Regular cardiac myocyte (primary cell): ENCODE data around the gene ZNF280C. TPM values are rescaled to one million over a fixed set of nuclear protein-coding genes. Genes with fewer than 3 reads are reported as not detected.

Experiments
- total RNA-seq: library from RNA; depleted of rRNA; stranded (reverse); fragments of >200 nt; gene quantifications from 2 replicates; pipeline ENCODE4 v1.2.3, GENCODE V29; 2014

The ZNF280C gene, protein sequence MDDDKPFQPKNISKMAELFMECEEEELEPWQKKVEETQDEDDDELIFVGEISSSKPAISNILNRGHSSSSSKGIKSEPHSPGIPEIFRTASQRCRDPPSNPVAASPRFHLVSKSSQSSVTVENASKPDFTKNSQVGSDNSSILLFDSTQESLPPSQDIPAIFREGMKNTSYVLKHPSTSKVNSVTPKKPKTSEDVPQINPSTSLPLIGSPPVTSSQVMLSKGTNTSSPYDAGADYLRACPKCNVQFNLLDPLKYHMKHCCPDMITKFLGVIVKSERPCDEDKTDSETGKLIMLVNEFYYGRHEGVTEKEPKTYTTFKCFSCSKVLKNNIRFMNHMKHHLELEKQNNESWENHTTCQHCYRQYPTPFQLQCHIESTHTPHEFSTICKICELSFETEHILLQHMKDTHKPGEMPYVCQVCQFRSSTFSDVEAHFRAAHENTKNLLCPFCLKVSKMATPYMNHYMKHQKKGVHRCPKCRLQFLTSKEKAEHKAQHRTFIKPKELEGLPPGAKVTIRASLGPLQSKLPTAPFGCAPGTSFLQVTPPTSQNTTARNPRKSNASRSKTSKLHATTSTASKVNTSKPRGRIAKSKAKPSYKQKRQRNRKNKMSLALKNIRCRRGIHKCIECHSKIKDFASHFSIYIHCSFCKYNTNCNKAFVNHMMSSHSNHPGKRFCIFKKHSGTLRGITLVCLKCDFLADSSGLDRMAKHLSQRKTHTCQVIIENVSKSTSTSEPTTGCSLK
- 1.7 and 2.9 TPM in 2 replicates for total RNA-seq

DNA sequence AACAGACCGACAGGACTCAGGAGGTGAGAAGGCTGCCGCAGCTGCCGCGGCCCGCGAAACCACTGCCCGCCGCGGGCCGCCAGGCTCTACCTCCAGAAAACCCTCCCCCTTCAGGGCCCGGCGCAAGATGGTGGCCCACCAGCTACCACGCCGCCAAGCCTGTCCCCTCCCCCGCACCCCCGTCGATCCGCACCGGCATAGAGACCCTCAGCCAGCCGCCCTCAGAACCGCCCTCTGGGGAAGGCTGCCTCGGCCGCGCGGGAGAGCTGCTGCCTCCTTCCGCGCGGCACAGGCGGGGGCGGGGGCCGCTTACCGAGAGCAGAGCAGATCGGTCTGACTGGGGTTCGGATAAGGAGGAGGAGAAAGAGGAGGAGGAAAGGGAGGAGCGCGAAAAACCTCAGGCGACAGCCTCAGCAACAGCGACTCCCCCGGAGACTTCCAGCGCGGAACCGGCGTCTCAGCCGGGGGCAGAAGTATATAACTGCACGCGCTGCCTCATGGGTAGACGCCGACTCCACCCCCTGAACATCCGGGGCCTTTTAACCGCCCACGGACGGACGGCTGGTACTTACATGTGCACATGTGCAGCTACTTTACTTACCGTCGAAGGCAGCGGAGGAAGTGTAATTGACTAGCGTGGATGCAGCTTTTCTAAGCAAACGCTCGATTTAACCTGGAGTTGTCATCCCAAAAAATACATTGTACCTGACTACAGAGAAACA, at the start of gene ZNF280C:
TSS of gene ZNF280C (minus strand) at position 451 of the 722 bp plus-strand sequence. CDS start 8,450 bp downstream, outside the sequence.

GRCh38 chrX:130171446-130172126, 97.1 kb downstream of the ZNF280C start, which contains the start of gene RAB33A:
TSS of gene RAB33A (plus strand) at chrX:130171962. CDS start at chrX:130172063, 101 bp downstream.

GRCh38 chrX:130165703-130166502, 102.8 kb downstream of the ZNF280C start, which contains the start of gene AIFM1:
TSS of gene AIFM1 (minus strand) at chrX:130165841. CDS start at chrX:130165656, 185 bp downstream.

Other genes with a start within 250 kb of the ZNF280C start
- 5.4 and 7.9 TPM in 2 replicates for gene ELF4, start 158.4 kb downstream of the ZNF280C start, total RNA-seq
- 14.9 and 28.0 TPM in 2 replicates for gene AIFM1, start 103.1 kb downstream of the ZNF280C start, total RNA-seq
- gene RAB33A, start 96.9 kb downstream of the ZNF280C start, total RNA-seq = 1.2 and 15.2 TPM in 2 replicates
- gene SLC25A14, start 71.0 kb upstream of the ZNF280C start, total RNA-seq = 12.4 and 13.8 TPM in 2 replicates
- not detected in 2 replicates for gene GPR119, start 116.8 kb upstream of the ZNF280C start, total RNA-seq
- 17.1 and 17.5 TPM in 2 replicates for gene RBMX2, start 133.1 kb upstream of the ZNF280C start, total RNA-seq